ENCODE measurements around the gene GPC6.

- TF ChIP-seq CTCF (IDR thresholded peaks at IDR 0.05): no peak
- no peak for TF ChIP-seq POLR2A (IDR thresholded peaks at IDR 0.05)
- TF ChIP-seq EP300 (IDR thresholded peaks at IDR 0.05): no peak
- TF ChIP-seq POLR2AphosphoS5 (IDR thresholded peaks at IDR 0.05): no peak
Observed at GRCh38 chr13:94325650-94326049, 1099.0 kb downstream of the GPC6 start.

Data from suprapubic skin (tissue), 4 donors.